Neural cell (in vitro differentiated cells): ENCODE data around the gene PDE1C. TPM values are rescaled to one million over a fixed set of nuclear protein-coding genes. Genes with fewer than 3 reads are reported as not detected.

Experiments used
- H2AFZ ChIP-seq: fragments of 200-600, 300-800 bp; sonication (generic), shearing (Covaris generic); 2 replicates; pipeline ENCODE4 v1.6.0; 2014; ENCODE audit warnings: low read depth, mild to moderate bottlenecking, antibody characterized with exemption, low read length, moderate library complexity
- H3F3A ChIP-seq: fragments of 200-600 bp; shearing (Covaris generic); 2 replicates; pipeline ENCODE4 v1.6.1; 2016; ENCODE audit warnings: mild to moderate bottlenecking, moderate library complexity, mixed read lengths, antibody characterized with exemption, low read length; ENCODE audit not compliant: insufficient read depth, poor library complexity, severe bottlenecking
- H3K27ac ChIP-seq: fragments of 200-600, 300-800 bp; sonication (generic), shearing (Covaris generic); 2 replicates; pipeline ENCODE4 v1.5.1; 2014; ENCODE audit warnings: mild to moderate bottlenecking, low read length, moderate library complexity
- H3K27me3 ChIP-seq: fragments of 300-800, 200-600 bp; sonication (generic), shearing (Covaris generic); 2 replicates; pipeline ENCODE4 v1.6.0; 2014; ENCODE audit warnings: mild to moderate bottlenecking, low read depth, low read length, moderate library complexity; ENCODE audit not compliant: insufficient read depth
- H3K36me3 ChIP-seq: fragments of 300-800, 200-600 bp; sonication (generic), shearing (Covaris generic); 2 replicates; pipeline ENCODE4 v1.5.1; 2014; ENCODE audit warnings: mild to moderate bottlenecking, antibody characterized with exemption, low read length, moderate library complexity; ENCODE audit not compliant: insufficient read depth
- H3K4me2 ChIP-seq: fragments of 300-800, 200-600 bp; sonication (generic), shearing (Covaris generic); 2 replicates; pipeline ENCODE4 v1.6.0; 2014; ENCODE audit warnings: mild to moderate bottlenecking, low read length
- H3K4me3 ChIP-seq: fragments of 300-800, 200-600 bp; sonication (generic), shearing (Covaris generic); 2 replicates; pipeline ENCODE4 v1.5.1; 2014; ENCODE audit warnings: mild to moderate bottlenecking, low read length, moderate library complexity
- H3K79me2 ChIP-seq: fragments of 200-600 bp; shearing (Covaris generic); replicated peaks from 2 replicates; pipeline ENCODE4 v1.6.0; 2014; ENCODE audit warnings: mild to moderate bottlenecking, low read length, moderate library complexity; ENCODE audit not compliant: insufficient read depth
- H3K9ac ChIP-seq: fragments of 300-800, 200-600 bp; sonication (generic), shearing (Covaris generic); 2 replicates; pipeline ENCODE4 v1.6.1; 2016; ENCODE audit warnings: mild to moderate bottlenecking, low read length, mixed read lengths
- H3K9me2 ChIP-seq: fragments of 200-600 bp; shearing (Covaris generic); 2 replicates; pipeline ENCODE4 v1.6.1; 2016; ENCODE audit warnings: mild to moderate bottlenecking, low read length, mixed read lengths; ENCODE audit not compliant: insufficient read depth
- H3K9me3 ChIP-seq: fragments of 200-600, 300-800 bp; sonication (generic), shearing (Covaris generic); 2 replicates; pipeline ENCODE4 v1.6.1; 2016; ENCODE audit warnings: mild to moderate bottlenecking, mixed run types, low read length, moderate library complexity, mixed read lengths
- H4K20me1 ChIP-seq: fragments of 200-600 bp; shearing (Covaris generic); 2 replicates; pipeline ENCODE4 v1.6.1; 2016; ENCODE audit warnings: mild to moderate bottlenecking, mixed run types; ENCODE audit not compliant: insufficient read depth
- CTCF ChIP-seq: fragments of 450-650 bp; IDR thresholded peaks from 2 replicates; pipeline ENCODE4 v1.5.1; 2014; ENCODE audit warnings: antibody characterized with exemption, mild to moderate bottlenecking, moderate library complexity; ENCODE audit not compliant: poor library complexity, severe bottlenecking
- EP300 ChIP-seq: fragments of 450-650 bp; conservative IDR thresholded peaks from 2 replicates; pipeline ENCODE4 v1.6.1; 2014; ENCODE audit warnings: antibody characterized with exemption, mild to moderate bottlenecking, moderate library complexity; ENCODE audit not compliant: poor library complexity, severe bottlenecking
- EZH2 ChIP-seq: fragments of 200-600, 300-800 bp; shearing (Covaris generic), sonication (generic); IDR thresholded peaks from 2 replicates; pipeline ENCODE4 v1.6.1; 2014; ENCODE audit warnings: antibody characterized with exemption, low read length, borderline replicate concordance, mild to moderate bottlenecking; ENCODE audit not compliant: insufficient read depth, poor library complexity, severe bottlenecking
- MXI1 ChIP-seq: fragments of 450-650 bp; conservative IDR thresholded peaks from 2 replicates; pipeline ENCODE4 v1.6.1; 2014; ENCODE audit warnings: antibody characterized with exemption, mild to moderate bottlenecking; ENCODE audit not compliant: poor library complexity, severe bottlenecking
- POLR2AphosphoS5 ChIP-seq: IDR thresholded peaks from 2 replicates; pipeline ENCODE4 v1.6.1; 2012
- RAD21 ChIP-seq: fragments of 450-650 bp; conservative IDR thresholded peaks from 2 replicates; pipeline ENCODE4 v1.6.1; 2014; ENCODE audit warnings: antibody characterized with exemption, mild to moderate bottlenecking, moderate library complexity
- REST ChIP-seq: IDR thresholded peaks from 2 replicates; pipeline ENCODE4 v1.6.1; 2012; ENCODE audit warnings: borderline replicate concordance
- SMC3 ChIP-seq: fragments of 450-650 bp; conservative IDR thresholded peaks from 2 replicates; pipeline ENCODE4 v1.6.1; 2014; ENCODE audit warnings: antibody characterized with exemption, mild to moderate bottlenecking, moderate library complexity; ENCODE audit not compliant: poor library complexity
- TAF1 ChIP-seq: IDR thresholded peaks from 2 replicates; pipeline ENCODE4 v1.6.1; 2012; ENCODE audit warnings: low read depth
- polyA plus RNA-seq: library from polyadenylated mRNA; depleted of rRNA; stranded (reverse); fragments of >200 nt; gene quantifications from 2 replicates; pipeline ENCODE4 v1.2.3, GENCODE V29; 2014

The PDE1C gene
- polyA plus RNA-seq, 1 donor from 2014 or later = 6.6 TPM

- Histone ChIP-seq H3K36me3 (no peaks in the 10 kb centered on the region), H4K20me1 (no peaks in the 10 kb centered on the region)
Observed at GRCh38 chr7:32102432-32102873, 32.2 kb upstream of the PDE1C start.

GRCh38 chr7:32100407-32100907 is 30.2 kb upstream of the PDE1C start:
- no peaks in the 10 kb centered on the region for H4K20me1 ChIP-seq
- H3K9me3 ChIP-seq = no peaks in the 10 kb centered on the region
- H3K4me3 ChIP-seq = no peak overlapping the region
- no peaks in the 10 kb centered on the region for H3K36me3 ChIP-seq
- H2AFZ ChIP-seq = no peak overlapping the region
- TF ChIP-seq REST (no peak), EP300 (no peak), EZH2 (no peak), POLR2AphosphoS5 (no peak), RAD21 (no peak), SMC3 (no peak), CTCF (no peak), MXI1 (no peak), TAF1 (no peak)
- H3K4me2 ChIP-seq = no peak overlapping the region
- no peaks in the 10 kb centered on the region for H3K79me2 ChIP-seq
- no peak overlapping the region for H3K27ac ChIP-seq
- H3K9me2 ChIP-seq = no peaks in the 10 kb centered on the region
- no peak overlapping the region for H3K9ac ChIP-seq
- H3F3A ChIP-seq = no peaks in the 10 kb centered on the region
- no peaks in the 10 kb centered on the region for H3K27me3 ChIP-seq

More at GRCh38 chr7:32102432-32102873, 32.2 kb upstream of the PDE1C start:
- Histone ChIP-seq H3K9ac (no peak overlapping the region), H3K27ac (no peak overlapping the region), H2AFZ (no peak overlapping the region), H3K9me3 (no peaks in the 10 kb centered on the region), H3K4me2 (no peak overlapping the region), H3K9me2 (no peaks in the 10 kb centered on the region), H3K4me3 (no peak overlapping the region), H3K79me2 (no peaks in the 10 kb centered on the region), H3K27me3 (no peaks in the 10 kb centered on the region), H3F3A (no peaks in the 10 kb centered on the region)
- no peak for TF ChIP-seq CTCF
- no peak for TF ChIP-seq POLR2AphosphoS5
- TF ChIP-seq SMC3 = no peak
- TF ChIP-seq MXI1 = no peak
